AG09309 (cell line): ENCODE measurements around the gene KDM4C.

Experiments
- DNase-seq: peaks from one replicate; pipeline ENCODE4 v3.0.0-alpha.2; 2010; ENCODE audit warnings: low read depth
- H3K4me3 ChIP-seq: 2 replicates; pipeline ENCODE4 v1.5.1; 2011; ENCODE audit warnings: mild to moderate bottlenecking, low read depth, low read length, moderate library complexity; ENCODE audit not compliant: control insufficient read depth
- TF ChIP-seq, protein P1 (sequence below): IDR thresholded peaks from 2 replicates; pipeline ENCODE4 v1.5.1; 2011; ENCODE audit warnings: mild to moderate bottlenecking, low read depth, low read length, inconsistent platforms; ENCODE audit not compliant: insufficient read depth, control insufficient read depth; ENCODE audit errors: missing control alignments

KDM4C gene

DNA sequence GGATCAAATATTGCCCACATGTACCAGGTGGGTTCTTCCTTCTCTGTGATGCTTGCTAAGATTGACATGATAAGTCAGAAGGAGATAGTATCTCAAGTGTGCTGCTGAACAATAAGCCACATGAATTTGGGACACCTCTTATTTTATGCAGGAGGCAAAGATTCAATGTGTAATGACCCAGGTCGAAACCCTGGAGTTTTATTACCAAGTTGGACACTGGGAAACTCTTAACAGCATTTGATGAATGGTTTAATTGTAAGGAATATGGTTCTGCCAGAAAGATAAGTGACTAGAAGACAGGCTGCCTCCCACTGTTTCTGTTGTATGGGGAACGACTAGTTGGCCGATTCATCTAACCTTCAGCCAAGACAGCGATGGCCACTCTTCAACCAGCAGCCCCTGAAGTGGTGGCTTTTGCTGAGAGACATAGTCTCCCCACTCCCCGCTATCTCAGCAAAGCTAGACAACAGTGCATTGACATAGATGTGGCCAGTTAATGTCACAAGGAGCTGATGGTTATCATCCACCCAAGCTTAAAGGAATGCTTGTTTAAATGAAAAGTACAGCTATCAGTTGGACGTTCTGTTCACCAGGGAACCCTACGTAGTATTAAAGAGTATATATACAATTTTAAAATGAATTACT is 407.7 kb downstream of the KDM4C start:
- H3K4me3 ChIP-seq: no peak overlapping the region
- TF ChIP-seq, protein P1, sequence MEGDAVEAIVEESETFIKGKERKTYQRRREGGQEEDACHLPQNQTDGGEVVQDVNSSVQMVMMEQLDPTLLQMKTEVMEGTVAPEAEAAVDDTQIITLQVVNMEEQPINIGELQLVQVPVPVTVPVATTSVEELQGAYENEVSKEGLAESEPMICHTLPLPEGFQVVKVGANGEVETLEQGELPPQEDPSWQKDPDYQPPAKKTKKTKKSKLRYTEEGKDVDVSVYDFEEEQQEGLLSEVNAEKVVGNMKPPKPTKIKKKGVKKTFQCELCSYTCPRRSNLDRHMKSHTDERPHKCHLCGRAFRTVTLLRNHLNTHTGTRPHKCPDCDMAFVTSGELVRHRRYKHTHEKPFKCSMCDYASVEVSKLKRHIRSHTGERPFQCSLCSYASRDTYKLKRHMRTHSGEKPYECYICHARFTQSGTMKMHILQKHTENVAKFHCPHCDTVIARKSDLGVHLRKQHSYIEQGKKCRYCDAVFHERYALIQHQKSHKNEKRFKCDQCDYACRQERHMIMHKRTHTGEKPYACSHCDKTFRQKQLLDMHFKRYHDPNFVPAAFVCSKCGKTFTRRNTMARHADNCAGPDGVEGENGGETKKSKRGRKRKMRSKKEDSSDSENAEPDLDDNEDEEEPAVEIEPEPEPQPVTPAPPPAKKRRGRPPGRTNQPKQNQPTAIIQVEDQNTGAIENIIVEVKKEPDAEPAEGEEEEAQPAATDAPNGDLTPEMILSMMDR: no peak
- DNase-seq: no peak

DNA sequence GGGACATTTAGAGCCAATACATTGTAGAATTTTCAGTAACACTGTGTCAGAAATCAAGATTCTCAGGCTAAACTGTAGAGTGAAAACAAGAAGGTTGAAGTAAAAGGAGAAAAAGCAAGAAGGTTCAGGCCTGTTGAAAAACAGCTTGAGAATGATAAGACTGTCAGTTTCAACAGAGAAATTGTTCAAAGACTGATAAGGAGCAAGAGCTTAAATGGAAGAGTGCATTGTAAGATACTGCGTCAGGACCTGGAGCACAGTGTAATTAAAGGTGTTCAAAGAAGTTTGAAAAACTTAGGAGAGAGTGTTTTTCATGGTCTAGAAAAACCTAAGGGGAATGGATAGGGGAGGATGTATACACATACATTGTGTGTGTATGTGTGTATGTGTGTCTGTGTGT is 408.3 kb downstream of the KDM4C start:
- no peak overlapping the region for H3K4me3 ChIP-seq
- DNase-seq: no peak
- TF ChIP-seq, protein P1: no peak

DNA sequence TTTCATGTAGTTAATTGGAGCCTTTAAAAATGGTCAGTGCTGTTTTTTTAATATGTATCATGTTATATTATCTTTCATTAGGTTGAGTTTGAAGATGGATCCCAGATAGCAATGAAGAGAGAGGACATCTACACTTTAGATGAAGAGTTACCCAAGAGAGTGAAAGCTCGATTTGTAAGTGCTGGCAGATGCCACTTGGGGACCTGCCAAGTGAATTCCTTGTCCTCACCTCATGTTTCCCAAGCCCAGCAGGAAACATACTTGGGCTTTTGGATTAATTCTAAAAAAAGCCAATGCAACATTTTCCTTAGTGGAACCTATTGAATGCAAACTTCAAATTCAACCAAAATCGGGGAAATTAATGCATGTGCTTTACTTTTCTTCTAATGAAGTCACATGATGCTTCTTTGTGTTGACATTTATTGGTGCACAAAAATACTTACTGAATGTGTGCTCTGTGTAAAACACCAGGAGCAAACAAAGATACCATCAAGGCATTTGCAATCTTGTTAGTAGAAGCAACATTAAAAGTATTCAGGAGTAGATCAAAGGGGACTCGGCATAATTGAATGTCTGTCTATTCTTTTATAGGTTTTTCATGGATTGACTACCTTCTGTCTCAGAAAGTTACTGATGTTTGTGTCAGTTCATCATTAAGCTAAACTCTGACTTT is 412.1 kb downstream of the KDM4C start:
- H3K4me3 ChIP-seq: no peak overlapping the region
- peak; percentile 29 for DNase-seq
- TF ChIP-seq, protein P1: no peak

DNA sequence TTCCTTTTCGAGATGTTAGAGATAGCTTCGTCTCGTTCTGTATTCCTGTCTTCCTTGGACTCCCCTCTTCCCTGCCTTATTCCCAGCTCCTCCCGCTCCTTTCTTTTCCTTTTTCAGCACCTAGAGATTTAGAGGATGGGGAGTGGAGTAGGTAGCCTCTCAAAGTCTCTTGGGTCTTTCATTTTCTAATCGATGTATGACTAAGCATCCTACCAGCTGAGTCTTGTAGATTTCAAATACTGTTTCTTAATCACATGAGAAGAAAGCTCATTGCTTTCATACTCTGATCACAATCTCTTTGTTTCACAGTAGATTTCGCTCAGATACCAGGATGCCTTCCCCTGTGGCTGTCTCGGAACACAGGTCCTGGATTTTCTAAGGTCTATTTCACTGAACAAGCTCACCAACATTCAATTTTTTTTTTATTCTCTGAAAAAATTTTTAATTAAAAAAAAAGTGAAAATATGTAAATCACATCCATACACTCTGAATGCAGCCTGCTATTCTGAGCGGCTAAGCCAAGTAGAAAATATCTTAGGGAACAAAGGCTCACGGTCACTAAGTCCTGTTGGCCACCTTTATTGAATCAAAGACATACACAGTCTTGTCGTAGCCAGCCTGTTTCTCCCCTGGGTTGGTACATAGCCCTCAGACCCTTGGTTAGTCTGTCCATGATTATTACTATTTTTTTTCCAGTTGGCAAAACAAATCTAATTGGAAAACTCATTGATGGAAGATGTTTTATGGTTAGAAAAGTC is 413.8 kb downstream of the KDM4C start:
- TF ChIP-seq, protein P1: no peak
- no peak for DNase-seq
- H3K4me3 ChIP-seq: no peak overlapping the region

DNA sequence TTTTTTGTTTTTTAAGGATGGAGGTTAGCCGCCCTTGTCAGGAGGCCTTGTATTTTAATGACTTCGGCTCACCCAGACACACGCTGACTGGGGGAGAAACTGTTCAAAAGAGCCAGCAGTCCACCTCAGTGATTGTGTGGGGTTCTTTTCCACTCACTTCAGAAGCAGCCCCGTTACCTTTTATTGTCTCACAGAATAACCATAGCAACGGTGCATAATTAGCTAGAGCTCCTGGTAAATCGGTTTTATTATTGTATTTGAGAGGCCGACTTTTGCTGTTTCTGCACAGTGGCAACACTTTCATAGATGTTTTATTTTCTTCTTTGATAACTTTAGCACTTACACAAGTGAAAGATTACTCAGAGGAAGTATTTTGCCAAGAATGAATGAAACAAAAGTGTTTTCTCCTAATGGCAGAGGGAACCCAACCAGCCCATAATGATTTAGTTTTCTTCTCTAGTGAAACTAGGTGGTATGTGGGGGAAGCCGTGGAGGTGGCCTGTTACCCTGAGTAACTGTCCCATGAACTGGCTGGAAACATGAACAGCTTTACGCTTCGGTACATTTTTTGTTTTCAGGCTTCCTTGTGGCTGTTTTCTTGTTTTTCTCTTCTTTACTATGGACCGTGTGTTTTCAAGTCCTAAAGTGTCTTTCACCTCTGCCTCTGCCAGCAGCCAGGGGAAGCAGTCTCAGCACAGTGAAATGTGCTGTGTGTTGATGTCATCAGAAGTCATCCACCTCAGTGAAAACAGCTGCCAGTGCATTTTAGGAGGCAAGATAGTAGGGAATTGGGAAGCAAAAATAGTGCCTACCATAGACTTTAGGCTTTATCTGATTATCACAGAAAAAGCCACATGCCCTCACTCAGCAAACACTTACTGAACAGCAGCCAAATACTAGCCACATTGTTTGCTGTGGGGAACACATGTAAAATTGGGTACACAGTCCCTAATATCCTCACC is 414.7 kb downstream of the KDM4C start:
- TF ChIP-seq, protein P1: no peak
- DNase-seq: peak; percentile 16
- H3K4me3 ChIP-seq: no peak overlapping the region

DNA sequence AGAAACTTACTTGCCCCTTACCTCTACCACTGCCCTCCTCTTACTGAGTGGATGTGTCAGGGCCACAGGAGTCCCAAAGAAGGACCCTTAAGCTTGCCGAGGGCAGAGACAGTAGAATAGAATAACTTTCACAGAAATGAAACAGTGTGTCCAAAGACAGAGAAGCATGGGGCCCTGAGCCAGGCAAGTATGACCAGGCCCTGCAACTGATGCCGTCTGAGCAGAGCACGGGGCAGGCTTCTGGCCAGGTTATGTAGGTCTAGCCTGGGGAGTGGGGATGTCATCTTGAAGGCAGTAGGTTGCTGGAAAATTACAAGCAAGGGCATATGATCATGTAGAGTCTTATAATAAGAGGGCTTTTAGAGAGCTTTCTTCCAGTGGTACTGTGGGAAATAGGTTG is 415.4 kb downstream of the KDM4C start:
- no peak overlapping the region for H3K4me3 ChIP-seq
- DNase-seq: no peak

More for the DNA sequence above, 415.4 kb downstream of the KDM4C start:
- TF ChIP-seq, protein P1: no peak
